ENCODE results near the gene EIF5B. TPM values are rescaled to one million over a fixed set of nuclear protein-coding genes. Genes with fewer than 3 reads are reported as not detected.

EIF5B gene
- total and polyA plus RNA-seq, 9 donors, result 17.5 to 38.8 (median 30.4) TPM

DNA sequence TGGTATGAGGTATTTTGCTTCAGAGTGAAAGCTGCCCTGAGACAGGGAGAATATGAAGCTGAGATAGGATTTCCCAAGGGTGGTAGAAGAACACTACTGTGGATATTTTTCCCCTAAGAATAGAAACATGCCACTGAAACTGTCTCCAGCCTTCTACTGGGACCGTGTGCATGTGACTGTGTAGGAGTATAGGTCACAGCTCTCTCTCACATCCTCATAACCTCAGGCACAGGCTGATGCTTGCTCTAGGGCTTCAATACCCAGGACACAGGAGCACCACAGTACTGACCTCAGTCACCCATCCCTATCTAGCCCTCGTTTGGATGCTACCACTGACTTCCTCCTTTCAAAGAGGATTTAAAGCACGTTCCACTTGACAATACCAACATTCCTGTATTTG, 85.4 kb downstream of the EIF5B start:
- TF ChIP-seq CTCF (IDR thresholded peaks at IDR 0.05), result no peak
- TF ChIP-seq POLR2A (IDR thresholded peaks at IDR 0.05), result no peak
- TF ChIP-seq EP300 (IDR thresholded peaks at IDR 0.05), result no peak
- H3K4me3 ChIP-seq, result no peak overlapping the region
- intact Hi-C loops (cut with DNase I), result no loop called here
- no peaks in the 10 kb centered on the region for H3K36me3 ChIP-seq
- no peaks in the 10 kb centered on the region for H3K27me3 ChIP-seq
- no peaks in the 10 kb centered on the region for H3K9me3 ChIP-seq
- peaks cover 1% of the 10 kb centered on the region for H3K4me1 ChIP-seq (ENCODE audit: insufficient read depth)
- no peak overlapping the region for H3K27ac ChIP-seq
- DNase-seq, result no peak
- WGBS, 3 donors, result 26 to 40% (median 37%) methylated on average over 3 of the region's 3 CpGs

GRCh38 chr2:99424371-99424770, 87.2 kb downstream of the EIF5B start:
- no peak overlapping the region for H3K4me3 ChIP-seq
- H3K27me3 ChIP-seq, result no peaks in the 10 kb centered on the region
- H3K36me3 ChIP-seq, result no peaks in the 10 kb centered on the region
- H3K9me3 ChIP-seq, result no peaks in the 10 kb centered on the region
- TF ChIP-seq EP300 (IDR thresholded peaks at IDR 0.05) (no peak), CTCF (IDR thresholded peaks at IDR 0.05) (no peak), POLR2A (IDR thresholded peaks at IDR 0.05) (no peak)
- DNase-seq, result no peak
- H3K27ac ChIP-seq, result no peak overlapping the region
- H3K4me1 ChIP-seq (ENCODE audit: insufficient read depth), result peaks cover 1% of the 10 kb centered on the region
- intact Hi-C loops (cut with DNase I), result no loop called here

- no peak for DNase-seq
- Histone ChIP-seq H3K36me3 (no peaks in the 10 kb centered on the region), H3K4me1 (ENCODE audit: insufficient read depth) (peaks cover 1% of the 10 kb centered on the region), H3K4me3 (no peak overlapping the region), H3K9me3 (no peaks in the 10 kb centered on the region), H3K27ac (no peak overlapping the region), H3K27me3 (no peaks in the 10 kb centered on the region)
- TF ChIP-seq EP300 (IDR thresholded peaks at IDR 0.05), result no peak
- TF ChIP-seq POLR2A (IDR thresholded peaks at IDR 0.05), result no peak
- WGBS, 3 donors, result 45 to 48% (median 48%) methylated on average over 2 of the region's 2 CpGs
- intact Hi-C loops (cut with DNase I), result no loop called here
Measured at GRCh38 chr2:99425022-99425421, 87.8 kb downstream of the EIF5B start.

GRCh38 chr2:99430614-99431291, 93.6 kb downstream of the EIF5B start:
- no peaks in the 10 kb centered on the region for H3K4me1 ChIP-seq (ENCODE audit: insufficient read depth)
- no peak for TF ChIP-seq POLR2A (IDR thresholded peaks at IDR 0.05)
- no peak for DNase-seq
- no peak overlapping the region for H3K27ac ChIP-seq
- WGBS, 3 donors, result 35 to 54% (median 48%) methylated on average over 4 of the region's 4 CpGs
- H3K36me3 ChIP-seq, result no peaks in the 10 kb centered on the region
- H3K27me3 ChIP-seq, result no peaks in the 10 kb centered on the region
- intact Hi-C loops (cut with DNase I), result no loop called here
- no peak overlapping the region for H3K4me3 ChIP-seq
- no peaks in the 10 kb centered on the region for H3K9me3 ChIP-seq

GRCh38 chr2:99431587-99432275, 94.5 kb downstream of the EIF5B start:
- no peaks in the 10 kb centered on the region for H3K36me3 ChIP-seq
- H3K4me3 ChIP-seq, result no peak overlapping the region
- intact Hi-C loops (cut with DNase I), result no loop called here
- H3K27me3 ChIP-seq, result no peaks in the 10 kb centered on the region
- 82 to 83% (median 83%) methylated on average over 12 of the region's 12 CpGs for WGBS, 3 donors
- no peak overlapping the region for H3K27ac ChIP-seq
- TF ChIP-seq EP300 (IDR thresholded peaks at IDR 0.05), result no peak
- no peak for TF ChIP-seq CTCF (IDR thresholded peaks at IDR 0.05)
- TF ChIP-seq POLR2A (IDR thresholded peaks at IDR 0.05), result no peak
- H3K4me1 ChIP-seq (ENCODE audit: insufficient read depth), result no peaks in the 10 kb centered on the region
- DNase-seq, result no peak
- no peaks in the 10 kb centered on the region for H3K9me3 ChIP-seq

Data from ovary (tissue), 9 donors.